Coronary artery (tissue), 2 donors: ENCODE data around the gene SRL.

ENCODE experiments used
- DNase-seq: peaks from one replicate; pipeline ENCODE4 v3.0.0-alpha.2; 2017; ENCODE audit warnings: low spot score
- H3K27ac ChIP-seq, 2 donors: fragments of 200-600 bp; sonication (generic); one replicate each; pipeline ENCODE4 v1.5.1; 2016 to 2019
- H3K4me3 ChIP-seq: fragments of 200-600 bp; sonication (generic); 2 replicates; pipeline ENCODE4 v1.5.1; 2016; ENCODE audit warnings: mild to moderate bottlenecking, moderate library complexity
- TF ChIP-seq, protein P1 (sequence below): fragments of 200-600 bp; sonication (generic); IDR thresholded peaks from one replicate; pipeline ENCODE4 v1.5.1; 2019; ENCODE audit warnings: antibody characterized with exemption

Gene SRL

DNA sequence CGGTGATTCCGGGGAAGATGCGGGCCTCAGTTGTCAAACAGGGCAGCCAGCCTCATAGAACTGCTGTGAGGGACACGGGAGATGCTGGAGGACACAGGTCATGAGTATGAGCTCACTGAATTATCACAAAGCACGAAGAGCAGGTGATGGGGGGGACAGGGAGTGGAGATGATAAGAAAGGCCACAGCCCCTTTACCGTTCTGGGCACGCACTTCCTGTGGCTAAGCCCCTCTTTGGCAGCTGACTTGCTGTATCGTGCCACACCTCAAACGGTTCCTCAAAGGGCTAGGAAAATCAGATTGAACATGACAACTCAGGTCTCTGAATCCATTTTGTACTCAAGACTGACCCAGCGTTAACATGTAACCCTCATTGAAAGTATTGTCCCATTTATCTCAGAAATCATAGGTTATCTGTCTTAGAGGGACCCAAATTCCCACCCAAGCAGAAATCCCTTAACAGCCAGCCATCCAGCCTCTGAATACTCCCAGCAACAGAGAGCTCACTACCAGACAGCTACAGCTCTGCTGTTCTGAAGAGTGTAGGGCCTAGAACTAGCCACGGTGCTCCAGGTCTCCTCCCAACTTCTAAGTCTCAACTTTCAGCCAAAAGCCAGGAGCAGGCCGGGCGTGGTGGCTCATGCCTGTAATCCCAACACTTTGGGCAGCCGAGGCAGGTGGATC lies 5.0 kb upstream of the SRL start:
- DNase-seq, result no peak
- Histone ChIP-seq H3K4me3 (no peak overlapping the region), H3K27ac (no peak overlapping the region)
- TF ChIP-seq, protein P1, sequence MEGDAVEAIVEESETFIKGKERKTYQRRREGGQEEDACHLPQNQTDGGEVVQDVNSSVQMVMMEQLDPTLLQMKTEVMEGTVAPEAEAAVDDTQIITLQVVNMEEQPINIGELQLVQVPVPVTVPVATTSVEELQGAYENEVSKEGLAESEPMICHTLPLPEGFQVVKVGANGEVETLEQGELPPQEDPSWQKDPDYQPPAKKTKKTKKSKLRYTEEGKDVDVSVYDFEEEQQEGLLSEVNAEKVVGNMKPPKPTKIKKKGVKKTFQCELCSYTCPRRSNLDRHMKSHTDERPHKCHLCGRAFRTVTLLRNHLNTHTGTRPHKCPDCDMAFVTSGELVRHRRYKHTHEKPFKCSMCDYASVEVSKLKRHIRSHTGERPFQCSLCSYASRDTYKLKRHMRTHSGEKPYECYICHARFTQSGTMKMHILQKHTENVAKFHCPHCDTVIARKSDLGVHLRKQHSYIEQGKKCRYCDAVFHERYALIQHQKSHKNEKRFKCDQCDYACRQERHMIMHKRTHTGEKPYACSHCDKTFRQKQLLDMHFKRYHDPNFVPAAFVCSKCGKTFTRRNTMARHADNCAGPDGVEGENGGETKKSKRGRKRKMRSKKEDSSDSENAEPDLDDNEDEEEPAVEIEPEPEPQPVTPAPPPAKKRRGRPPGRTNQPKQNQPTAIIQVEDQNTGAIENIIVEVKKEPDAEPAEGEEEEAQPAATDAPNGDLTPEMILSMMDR, result no peak

DNA sequence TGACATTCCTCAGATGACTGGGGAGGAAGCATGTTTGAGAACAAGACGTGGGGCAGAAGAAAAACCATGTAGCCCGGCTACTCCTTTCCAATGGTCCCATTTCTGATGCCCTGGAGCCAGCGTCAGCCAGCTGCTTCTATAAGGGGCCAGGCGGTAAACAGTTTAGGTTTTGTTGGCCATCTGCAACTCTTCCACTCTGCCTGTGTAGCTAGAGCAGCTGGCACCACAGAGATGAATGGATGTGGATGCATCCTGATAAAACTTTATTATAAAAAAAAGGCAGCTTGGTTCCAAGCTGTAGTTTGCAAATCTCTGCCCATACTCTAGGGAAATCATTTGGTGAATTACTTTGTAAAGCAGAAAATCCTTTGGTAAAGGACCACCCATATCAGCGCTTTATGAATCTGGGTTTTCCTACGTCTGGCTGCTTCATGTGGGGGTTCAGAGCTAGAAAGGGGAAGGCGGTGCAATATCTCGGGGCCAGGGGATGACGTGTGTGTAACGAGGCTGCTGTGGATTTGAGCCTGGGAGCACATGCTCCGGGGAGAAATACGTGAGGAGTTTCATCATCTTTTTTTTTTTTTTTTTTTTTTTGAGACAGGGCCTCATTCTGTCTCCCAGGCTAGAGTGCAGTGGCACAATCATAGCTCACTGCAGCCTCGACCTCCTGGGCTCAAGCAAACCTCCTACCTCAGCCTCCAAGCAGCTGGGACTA lies 3.4 kb upstream of the SRL start:
- DNase-seq, result no peak
- H3K27ac ChIP-seq, result no peak overlapping the region
- TF ChIP-seq, protein P1, result no peak
- H3K4me3 ChIP-seq, result no peak overlapping the region

DNA sequence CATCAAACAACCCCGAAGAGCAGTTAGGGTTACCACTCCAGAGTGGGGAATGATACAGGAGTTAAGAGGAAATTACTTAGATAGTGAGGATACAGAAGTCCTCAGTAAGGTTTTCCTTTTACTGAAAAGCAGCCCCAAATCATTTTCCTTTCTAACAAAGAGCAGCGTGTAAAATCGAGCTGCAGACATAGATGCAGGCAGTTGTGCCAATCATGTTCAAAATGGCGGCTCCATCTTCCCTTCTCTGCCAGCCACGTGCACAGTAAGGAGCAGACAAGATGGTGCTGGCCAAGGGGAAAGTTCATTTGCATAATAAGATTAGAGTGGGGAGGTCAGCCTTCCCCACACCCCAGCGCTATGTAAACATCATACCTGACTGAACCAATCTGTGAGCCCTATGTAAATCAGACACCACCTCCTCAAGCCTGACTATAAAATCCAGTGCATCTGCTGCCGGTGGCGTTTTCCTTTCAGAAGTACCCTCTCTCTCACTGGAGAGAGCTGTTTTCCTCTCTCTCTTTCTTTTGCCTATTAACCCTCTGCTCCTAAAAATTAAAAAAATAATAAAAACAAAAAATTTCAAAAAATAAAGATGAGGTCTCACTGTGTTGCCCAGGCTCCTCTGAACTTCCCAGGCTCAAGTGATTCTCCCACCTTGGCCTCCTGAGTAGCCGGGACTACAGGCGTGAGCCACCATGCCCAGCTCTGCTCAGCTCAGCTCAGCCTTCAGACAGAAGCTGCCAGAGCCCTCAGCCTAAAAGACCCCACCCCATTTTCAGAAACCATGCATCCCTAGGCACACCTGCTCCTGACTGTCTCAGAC lies 2.6 kb upstream of the SRL start:
- no peak for DNase-seq
- TF ChIP-seq, protein P1, result no peak
- no peak overlapping the region for H3K27ac ChIP-seq

DNA sequence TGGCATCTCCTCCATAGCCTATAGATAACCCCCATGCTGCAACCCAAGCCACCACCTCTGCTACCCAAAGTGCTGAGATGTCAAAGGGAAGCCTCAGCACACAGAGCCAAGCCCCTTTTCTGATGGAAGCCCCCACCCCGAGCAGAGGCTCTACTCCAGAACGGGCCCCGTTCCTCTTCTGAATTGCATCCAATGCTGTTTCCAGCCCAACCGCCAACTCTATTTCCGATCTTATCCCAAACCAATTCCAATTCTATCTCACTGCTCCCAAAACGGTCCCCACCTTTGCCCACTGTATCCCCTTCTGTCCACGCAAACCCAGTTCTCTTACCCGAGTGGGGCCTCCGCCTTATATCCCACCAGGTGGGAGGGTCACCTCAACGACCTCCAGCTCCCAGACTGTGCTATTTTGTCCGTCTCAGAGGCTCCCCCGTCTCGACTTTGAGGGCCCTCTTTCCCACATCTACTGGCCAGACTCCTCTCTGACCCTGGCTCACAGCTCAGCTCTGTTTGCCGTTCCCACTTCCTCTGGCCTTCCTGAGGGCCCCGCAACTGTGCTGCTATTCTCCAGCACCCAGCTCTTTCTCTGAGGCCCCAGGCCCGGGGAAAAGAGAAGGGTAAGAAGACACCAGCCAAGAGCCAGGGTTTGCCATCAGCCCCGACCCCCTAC lies 487 bp downstream of the SRL start:
- no peak for DNase-seq
- Histone ChIP-seq H3K4me3 (peak overlapping the region; percentile 56), H3K27ac (peak overlapping the region; percentile 64 to 83)
- TF ChIP-seq, protein P1, result no peak

More for the DNA sequence above, 2.6 kb upstream of the SRL start:
- no peak overlapping the region for H3K4me3 ChIP-seq

DNA sequence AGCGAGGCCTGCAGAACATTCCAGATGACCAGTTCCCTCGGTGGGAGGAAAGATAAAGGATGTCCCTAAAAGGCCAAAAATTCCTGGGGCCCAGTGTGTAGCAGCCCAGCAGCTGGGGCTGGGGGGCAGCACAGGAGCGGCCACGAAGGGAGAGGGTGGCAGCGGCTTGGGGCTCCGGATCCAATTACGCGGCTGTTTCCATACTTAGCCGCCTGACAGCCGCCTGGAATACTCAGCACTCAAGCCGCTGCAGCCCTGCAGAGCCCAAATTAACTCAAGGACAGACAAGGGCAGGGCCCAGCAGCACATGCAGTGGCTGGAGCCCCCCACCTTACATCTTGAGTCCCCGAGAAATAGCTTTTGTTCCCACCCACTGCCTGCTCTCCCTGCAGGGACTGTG lies 1.3 kb downstream of the SRL start:
- no peak for DNase-seq
- Histone ChIP-seq H3K4me3 (peak overlapping the region; percentile 56), H3K27ac (peak overlapping the region; percentile 64 to 83)
- TF ChIP-seq, protein P1, result no peak

DNA sequence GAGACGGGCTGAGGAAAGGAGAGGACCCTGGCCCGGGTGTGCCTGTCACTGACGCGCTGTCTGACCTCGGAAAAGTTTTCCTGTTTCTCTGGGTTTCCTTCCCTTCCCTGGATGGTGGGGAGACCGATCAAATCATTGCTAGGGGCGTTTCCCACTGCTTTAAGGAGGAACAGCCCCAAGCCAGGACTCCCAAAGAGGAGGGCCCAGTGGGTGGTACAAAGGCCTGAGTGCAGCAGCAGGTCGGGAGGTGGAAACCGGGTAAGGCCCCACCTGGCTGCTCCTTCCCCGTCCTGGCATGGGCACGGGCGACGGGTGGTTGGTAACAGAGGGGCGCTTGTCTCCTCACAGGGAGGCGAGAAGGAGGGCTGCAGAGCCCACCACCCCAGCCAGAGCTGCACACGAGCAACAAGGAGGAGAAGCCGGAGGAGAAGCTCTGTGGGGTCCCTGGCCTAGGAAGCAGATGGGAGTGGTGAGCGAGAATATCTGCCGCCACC lies 2.2 kb downstream of the SRL start:
- TF ChIP-seq, protein P1, result no peak
- Histone ChIP-seq H3K27ac (peak overlapping the region; percentile 64 to 83), H3K4me3 (peak overlapping the region; percentile 56)
- DNase-seq, result no peak
